Right forelimb (tissue), 1 donor: ENCODE measurements around the gene PRH2.

Experiments
- DNase-seq: peaks from one replicate; pipeline ENCODE4 v3.0.0-alpha.2; 2018

The PRH2 gene

DNA sequence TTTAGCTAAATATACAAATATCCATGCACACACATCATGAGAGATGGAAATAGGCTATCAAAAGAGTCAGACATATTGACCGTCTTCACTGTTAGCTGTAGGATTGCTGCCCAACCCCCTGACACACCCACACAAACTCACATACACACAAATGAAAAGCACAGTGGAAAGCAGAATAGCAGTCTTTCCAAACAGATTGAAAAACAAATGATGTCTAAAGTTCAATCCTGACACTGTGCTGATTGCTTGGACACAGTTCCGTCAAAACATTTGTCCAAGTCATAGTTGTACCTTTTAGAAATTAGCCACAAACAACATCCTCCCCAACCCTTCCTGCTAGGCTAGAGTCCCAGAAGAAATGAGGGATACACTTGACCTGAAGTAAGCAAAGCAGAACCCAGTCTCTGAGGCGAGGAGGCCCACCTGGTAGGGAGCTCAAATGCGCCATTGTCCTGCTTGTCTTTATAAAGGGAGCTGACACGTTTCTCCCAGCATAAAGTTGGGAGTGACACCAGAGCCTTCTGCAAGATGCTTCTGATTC, at the start of gene PRH2:
Gene PRH2, plus strand, starts transcription at position 491 of the 541 bp plus-strand sequence. Its CDS starts 38 bp downstream, at position 529.
- DNase-seq, result no peak

GRCh38 chr12:10884086-10884725, 44.8 kb upstream of the PRH2 start, which contains the start of gene PRH1:
Gene PRH1 (minus strand): TSS chr12:10884255. CDS start chr12:10884217, 38 bp downstream.
- DNase-seq, result no peak

DNA sequence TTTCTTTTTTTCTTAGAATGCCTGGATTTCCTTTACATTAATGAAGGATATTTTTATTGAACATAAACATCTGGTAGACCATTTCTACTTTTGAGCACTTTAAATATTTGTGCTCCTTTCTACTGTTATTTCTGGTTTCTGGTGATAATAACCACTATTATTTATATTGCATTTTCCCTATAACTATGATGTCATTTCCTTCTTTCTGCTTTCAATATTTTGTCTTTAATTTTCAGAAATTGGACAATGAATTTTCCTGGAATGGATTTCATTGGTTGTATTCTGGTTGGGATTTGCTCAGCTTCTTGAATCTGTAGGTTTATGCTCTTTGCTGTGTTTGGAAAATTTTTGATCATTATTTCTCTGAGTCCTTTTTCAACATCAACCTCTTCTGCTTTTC, 39.8 kb upstream of the PRH2 start:
- no peak for DNase-seq

- DNase-seq, result no peak
These were observed 37.1 kb upstream of the PRH2 start for GRCh38 chr12:10891937-10892336.

DNA sequence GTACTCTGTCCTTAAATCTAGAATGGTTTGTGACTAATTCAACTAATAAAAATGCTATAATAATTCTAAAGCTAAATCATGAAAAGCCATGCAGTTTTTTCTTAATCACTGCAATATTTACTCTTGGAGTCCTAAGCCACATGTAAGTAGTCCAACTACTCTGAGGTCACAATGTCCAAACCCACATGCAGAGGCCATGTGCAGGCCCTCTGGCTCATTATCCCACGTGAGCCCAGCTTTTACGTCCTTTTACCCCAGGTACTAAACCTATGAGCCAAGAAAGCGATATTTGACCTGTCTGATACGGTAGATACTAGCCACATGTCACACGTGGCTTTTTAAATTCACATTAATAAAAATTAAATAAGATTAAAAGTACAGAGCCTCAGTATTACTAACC, 32.2 kb upstream of the PRH2 start:
- DNase-seq, result no peak

- DNase-seq, result no peak
These were observed 28.5 kb upstream of the PRH2 start for GRCh38 chr12:10900530-10900929.

DNA sequence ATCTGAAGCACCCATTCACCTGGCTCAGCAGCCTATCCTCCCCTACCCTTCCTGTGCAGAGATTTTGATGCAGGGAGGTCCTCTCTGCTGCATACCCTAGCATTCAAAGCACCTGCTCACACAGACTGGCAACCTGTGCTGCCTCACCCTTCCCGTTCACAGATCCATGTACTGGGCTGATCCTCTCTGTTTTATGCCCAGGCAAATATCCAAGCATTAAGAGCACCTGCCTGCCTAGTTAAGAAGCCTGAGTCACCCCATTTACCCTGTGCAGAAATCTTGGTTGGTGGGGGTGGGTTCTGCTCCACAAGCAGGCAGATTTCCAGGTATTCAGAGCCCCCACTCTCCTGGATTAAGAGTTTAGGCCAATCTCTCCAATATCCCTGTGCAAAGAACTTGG, 28.1 kb upstream of the PRH2 start:
- DNase-seq, result no peak

GRCh38 chr12:10901427-10901826, 27.6 kb upstream of the PRH2 start:
- DNase-seq, result no peak

DNA sequence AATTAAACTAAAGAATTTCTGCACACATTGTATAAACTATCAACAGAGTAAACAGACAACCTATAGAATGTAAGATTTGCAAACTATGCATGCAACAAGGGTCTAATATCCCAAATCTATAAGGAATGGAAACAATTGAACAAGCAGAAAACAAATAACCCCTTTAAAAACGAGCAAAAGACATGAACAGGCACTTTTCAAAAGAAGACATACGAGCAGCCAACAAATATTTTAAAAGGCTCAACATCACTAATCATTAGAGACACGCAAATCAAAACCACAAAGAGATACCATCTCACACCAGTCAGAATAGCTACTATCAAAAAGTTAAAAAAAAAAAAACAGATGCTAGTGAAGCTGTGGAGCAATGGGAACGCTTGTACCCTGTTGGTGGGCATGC, 24.4 kb upstream of the PRH2 start:
- DNase-seq, result no peak

DNA sequence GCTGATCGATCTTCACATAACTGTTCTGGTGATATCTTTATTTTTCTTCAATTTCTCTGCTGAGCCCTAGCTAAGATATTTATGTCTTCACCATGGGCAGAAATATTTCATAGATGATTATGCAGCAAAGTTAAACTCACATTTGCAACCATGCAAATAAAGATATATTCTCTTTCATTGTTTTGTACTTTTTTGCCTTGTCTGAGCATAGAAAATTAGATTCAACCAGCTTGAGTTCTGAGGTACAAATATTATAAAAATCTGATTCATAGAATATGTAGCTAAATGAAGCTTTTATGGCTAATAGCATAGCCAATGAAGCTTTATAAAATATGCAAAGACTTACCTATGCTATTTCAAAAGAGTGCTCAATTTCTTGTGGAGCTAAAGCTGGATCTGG, 19.6 kb upstream of the PRH2 start, which contains the start of gene TAS2R13:
Gene TAS2R13, minus strand, starts transcription at position 101 of the 400 bp plus-strand sequence. CDS start 264 bp downstream, outside the sequence.
- no peak for DNase-seq

DNA sequence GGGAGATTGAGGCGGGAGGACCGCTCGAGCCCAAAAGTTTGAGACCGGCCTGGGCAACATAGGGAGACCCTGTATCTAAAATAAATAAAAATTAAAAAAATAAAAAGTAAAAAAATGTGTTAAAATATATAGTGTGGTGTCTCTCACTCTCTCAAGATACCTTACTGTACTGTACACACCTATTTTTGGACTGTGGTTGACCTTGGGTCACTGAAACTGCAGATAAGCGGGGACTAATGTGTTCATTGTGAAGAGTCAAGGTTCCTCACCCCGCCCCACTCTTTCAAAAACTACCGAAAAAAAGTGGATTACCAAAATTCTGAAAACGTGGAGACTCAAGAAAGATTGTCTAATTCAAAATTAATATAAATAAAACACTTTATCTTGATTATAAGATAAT, 18.7 kb upstream of the PRH2 start:
- DNase-seq, result no peak

DNA sequence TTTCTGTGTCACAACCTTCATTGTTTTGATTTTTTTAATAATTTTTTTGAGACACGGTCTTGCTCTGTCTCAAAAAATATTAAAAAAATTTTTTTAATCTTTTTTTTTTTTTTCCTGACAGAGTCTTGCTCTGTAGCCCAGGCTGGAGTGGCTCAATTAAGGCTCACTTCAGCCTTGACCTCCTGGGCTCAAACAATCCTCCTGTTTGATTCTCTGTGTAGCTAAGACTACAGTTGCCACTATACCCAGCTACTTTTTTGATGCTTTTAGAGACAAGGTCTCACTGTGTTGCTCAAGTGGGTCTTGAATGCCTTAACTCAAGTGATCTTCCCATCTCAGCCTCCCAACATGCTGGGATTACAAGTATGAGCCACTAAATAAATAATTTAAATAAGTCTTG, 9.2 kb upstream of the PRH2 start:
- no peak for DNase-seq

DNA sequence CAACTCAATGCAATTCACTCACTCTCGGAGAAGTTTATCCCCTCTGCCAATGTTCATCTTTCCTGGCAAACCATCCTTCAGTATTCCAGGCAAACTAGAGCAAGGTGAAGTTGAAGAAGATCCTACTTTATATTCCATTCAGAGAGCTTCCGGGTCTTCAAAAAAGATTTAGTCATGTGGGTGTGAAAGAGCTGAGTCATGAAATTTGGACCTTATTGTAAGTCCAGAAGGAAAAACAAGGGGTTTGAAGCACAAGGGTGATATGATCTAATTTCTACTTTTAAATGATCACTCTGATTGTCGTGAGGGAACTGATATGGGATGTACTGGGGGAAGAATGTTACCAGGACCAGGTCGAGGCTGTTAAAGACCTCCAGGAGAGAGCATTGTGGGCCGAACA, 2.8 kb upstream of the PRH2 start:
- DNase-seq, result no peak

DNA sequence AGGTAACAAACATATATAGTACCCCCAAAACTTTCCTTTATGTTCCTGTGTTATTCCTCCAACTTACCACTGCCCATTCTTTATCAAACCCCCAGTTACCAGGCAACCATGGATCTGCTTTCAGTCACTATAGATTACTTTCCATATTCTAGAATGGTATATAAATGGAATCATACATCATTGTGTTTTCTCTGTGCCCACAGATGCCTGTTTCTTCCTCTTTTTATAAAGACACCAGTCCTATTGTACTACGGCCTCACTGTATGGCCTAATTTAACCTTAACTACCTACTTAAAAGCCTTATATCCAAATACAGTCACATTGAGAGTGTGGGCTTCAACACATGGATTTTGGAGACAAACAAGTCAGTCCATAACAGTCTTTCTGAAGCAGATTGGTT, 7.5 kb downstream of the PRH2 start:
- no peak for DNase-seq

- DNase-seq, result no peak
These were observed 10.1 kb downstream of the PRH2 start, which contains the start of gene TAS2R14 for GRCh38 chr12:10939163-10939562. Gene TAS2R14 (minus strand): TSS chr12:10939263. CDS start chr12:10939207, 56 bp downstream.

DNA sequence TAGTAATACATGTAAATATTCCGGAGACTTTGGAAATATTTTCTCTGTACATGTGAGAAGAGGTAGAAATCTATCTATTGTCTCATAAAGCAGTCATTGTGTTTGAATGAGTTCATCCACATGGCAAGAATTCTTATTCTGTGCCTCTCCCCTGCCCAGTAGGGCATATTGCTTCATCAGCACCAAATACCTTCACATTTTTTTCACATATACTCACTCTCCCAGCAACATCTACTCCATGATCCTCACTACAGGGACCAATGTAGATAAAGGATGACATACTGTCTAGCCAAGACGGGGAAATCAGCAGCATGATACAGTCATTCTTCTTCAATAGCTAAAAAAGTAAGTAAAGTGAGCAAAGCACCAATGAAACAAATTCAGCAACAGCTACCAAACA, 11.4 kb downstream of the PRH2 start:
- DNase-seq, result no peak

DNA sequence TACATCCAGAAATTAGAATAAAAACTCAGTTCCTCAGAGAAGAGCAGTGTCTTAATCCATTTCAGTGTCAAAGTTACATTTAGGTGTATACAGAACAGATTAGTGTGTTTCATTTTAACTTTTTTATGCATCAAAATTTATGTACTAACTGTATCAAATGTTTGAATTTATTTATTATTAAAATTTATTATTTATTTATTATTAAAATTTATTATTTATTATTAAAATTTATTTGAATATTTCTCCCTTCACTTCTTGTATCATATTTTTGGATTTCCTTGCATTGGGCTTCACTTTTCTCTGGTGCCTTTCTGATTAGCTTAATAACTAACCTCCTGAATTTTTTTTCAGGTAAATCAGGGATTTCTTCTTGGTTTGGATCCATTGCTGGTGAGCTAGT, 12.3 kb downstream of the PRH2 start:
- DNase-seq, result no peak

DNA sequence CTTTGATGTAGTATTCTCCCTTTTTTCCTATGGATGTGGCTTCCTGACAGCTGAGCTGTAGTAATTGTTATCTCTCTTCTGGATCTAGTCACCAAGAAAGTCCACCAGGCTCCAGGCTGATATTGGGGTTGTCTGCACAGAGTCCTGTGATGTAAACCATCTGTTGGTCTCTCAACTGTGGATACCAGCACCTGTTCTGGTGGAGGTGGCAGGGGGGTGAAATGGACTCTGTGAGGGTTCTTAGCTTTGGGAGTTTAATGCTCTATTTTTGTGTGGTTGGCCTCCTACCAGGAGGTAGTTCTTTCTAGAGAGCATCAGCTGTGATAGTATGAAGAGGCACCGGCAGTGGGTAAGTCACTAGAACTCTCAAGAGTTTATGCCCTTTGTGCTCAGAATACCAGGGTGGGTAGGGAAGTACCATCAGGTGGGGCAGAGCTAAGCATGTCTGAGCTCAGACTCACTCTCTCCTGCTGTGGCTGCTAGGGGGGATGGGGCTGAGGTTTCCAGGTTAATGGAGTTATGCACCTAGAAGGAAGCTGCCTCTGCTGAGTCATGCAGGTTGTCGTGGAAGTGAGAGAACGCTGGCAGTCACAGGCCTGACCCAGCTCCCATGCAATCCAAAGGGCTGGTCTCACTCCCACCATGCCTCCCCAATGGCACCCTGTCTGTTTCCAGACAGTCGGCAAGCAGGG, 13.0 kb downstream of the PRH2 start:
- no peak for DNase-seq

DNA sequence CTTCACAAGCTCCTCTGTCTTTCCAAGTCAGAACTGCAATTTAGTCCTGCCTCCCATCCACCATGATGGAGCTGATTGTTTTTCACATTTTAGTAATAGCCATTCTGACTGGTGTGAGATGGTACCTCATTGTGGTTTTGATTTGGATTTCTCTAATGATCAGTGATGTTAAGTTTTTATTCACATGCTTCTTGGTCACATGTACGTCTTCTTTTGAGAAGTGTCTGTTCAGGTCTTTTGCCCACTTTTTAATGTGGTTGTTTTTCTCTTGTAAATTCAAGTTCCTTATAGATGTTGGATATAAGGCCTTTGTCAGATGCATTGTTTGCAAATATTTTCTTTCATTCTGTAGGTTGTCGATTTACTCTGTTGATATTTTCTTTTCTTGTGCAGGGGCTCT, 14.1 kb downstream of the PRH2 start:
- no peak for DNase-seq

DNA sequence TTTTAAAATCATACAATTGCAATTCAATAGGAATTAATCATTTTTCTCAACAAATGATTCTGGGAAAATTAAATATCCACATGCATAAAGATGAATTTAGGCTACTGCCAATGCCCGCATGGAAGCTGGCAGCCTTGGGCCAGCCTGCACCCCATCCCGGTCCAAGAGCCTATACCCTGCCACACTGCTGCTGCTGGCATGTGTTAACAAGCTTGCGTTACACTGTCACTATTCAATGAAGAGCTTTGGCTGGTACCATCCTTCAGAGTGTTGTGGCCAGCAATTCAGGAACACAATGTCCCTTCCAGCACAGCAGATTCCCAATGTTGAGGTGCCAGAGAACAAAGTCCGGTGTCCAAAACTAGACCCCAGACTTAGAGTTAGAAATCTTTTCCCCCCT, 23.6 kb downstream of the PRH2 start:
- no peak for DNase-seq

GRCh38 chr12:10956085-10956484, 27.0 kb downstream of the PRH2 start:
- no peak for DNase-seq

- no peak for DNase-seq
These were observed 28.7 kb downstream of the PRH2 start for GRCh38 chr12:10957741-10958140.

GRCh38 chr12:10959804-10960203, 30.8 kb downstream of the PRH2 start:
- DNase-seq, result no peak

DNA sequence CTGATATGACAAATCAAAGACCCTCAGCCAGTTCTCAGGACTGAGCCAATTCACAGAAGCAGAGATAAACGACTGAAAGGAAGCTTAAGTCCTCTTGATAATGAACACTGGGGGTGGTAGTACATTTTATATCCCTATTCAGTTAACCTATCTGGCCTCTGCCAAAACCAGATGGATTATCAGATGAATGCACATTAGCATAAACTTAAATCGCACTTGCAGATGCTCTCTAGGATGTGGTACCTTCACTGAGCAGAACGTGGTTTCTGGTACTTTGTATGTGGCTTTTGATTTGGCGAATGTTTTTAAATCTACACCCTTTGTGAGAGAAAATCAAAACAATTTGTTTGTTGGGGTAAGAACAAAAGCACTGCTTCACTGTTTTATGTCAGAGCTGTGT, 31.2 kb downstream of the PRH2 start:
- no peak for DNase-seq
